ENCODE data around the gene YWHAQ. TPM values are rescaled to one million over a fixed set of nuclear protein-coding genes. Genes with fewer than 3 reads are reported as not detected.

Gene YWHAQ
- total and polyA plus RNA-seq, 9 of the 15 experiments (the other 6 are each of a cell fraction or from before 2014, with no cell fraction given): 63.1 to 359 (median 203) TPM

DNA sequence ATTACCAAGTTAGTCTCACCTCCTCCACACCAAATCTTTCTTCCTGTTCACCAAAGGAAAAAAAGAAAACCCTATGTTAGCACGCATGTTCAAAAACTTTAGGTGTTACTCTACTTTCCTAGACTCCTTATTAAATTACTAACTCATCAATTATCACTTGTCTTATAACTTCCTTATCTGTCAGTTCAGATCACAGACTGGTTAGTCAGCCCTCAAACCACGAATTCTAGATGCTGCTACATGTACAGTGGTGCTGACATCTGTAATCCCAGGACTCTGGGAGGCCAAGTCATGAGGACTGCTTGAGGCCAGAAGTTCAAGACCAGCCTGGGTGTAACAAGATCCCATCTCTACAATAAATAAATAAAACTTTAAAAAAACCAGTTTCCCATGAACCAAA, 3.5 kb downstream of the YWHAQ start (continued):
- TF ChIP-seq, protein P1, sequence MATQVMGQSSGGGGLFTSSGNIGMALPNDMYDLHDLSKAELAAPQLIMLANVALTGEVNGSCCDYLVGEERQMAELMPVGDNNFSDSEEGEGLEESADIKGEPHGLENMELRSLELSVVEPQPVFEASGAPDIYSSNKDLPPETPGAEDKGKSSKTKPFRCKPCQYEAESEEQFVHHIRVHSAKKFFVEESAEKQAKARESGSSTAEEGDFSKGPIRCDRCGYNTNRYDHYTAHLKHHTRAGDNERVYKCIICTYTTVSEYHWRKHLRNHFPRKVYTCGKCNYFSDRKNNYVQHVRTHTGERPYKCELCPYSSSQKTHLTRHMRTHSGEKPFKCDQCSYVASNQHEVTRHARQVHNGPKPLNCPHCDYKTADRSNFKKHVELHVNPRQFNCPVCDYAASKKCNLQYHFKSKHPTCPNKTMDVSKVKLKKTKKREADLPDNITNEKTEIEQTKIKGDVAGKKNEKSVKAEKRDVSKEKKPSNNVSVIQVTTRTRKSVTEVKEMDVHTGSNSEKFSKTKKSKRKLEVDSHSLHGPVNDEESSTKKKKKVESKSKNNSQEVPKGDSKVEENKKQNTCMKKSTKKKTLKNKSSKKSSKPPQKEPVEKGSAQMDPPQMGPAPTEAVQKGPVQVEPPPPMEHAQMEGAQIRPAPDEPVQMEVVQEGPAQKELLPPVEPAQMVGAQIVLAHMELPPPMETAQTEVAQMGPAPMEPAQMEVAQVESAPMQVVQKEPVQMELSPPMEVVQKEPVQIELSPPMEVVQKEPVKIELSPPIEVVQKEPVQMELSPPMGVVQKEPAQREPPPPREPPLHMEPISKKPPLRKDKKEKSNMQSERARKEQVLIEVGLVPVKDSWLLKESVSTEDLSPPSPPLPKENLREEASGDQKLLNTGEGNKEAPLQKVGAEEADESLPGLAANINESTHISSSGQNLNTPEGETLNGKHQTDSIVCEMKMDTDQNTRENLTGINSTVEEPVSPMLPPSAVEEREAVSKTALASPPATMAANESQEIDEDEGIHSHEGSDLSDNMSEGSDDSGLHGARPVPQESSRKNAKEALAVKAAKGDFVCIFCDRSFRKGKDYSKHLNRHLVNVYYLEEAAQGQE (IDR thresholded peaks at IDR 0.05; ENCODE audit: borderline replicate concordance): no peak
- TF ChIP-seq, protein P1 (CRISPR knock-in tag; IDR thresholded peaks at IDR 0.05; ENCODE audit: low read depth): no peak
- TF ChIP-seq, protein P2, sequence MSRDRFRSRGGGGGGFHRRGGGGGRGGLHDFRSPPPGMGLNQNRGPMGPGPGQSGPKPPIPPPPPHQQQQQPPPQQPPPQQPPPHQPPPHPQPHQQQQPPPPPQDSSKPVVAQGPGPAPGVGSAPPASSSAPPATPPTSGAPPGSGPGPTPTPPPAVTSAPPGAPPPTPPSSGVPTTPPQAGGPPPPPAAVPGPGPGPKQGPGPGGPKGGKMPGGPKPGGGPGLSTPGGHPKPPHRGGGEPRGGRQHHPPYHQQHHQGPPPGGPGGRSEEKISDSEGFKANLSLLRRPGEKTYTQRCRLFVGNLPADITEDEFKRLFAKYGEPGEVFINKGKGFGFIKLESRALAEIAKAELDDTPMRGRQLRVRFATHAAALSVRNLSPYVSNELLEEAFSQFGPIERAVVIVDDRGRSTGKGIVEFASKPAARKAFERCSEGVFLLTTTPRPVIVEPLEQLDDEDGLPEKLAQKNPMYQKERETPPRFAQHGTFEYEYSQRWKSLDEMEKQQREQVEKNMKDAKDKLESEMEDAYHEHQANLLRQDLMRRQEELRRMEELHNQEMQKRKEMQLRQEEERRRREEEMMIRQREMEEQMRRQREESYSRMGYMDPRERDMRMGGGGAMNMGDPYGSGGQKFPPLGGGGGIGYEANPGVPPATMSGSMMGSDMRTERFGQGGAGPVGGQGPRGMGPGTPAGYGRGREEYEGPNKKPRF (IDR thresholded peaks at IDR 0.05; ENCODE audit: low read depth, low read length): no peak
- TF ChIP-seq TEAD2 (tag; IDR thresholded peaks at IDR 0.05): no peak
- TF ChIP-seq ZNF263 (CRISPR knock-in tag; IDR thresholded peaks at IDR 0.05; ENCODE audit: borderline replicate concordance): no peak
- no peak for TF ChIP-seq ARID1B (IDR thresholded peaks at IDR 0.05)
- TF ChIP-seq, protein P3, sequence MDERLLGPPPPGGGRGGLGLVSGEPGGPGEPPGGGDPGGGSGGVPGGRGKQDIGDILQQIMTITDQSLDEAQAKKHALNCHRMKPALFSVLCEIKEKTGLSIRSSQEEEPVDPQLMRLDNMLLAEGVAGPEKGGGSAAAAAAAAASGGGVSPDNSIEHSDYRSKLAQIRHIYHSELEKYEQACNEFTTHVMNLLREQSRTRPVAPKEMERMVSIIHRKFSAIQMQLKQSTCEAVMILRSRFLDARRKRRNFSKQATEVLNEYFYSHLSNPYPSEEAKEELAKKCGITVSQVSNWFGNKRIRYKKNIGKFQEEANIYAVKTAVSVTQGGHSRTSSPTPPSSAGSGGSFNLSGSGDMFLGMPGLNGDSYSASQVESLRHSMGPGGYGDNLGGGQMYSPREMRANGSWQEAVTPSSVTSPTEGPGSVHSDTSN (CRISPR knock-in tag; IDR thresholded peaks at IDR 0.05; ENCODE audit: low read depth): no peak
- TF ChIP-seq, protein P3 (tag; conservative IDR thresholded peaks at IDR 0.05; ENCODE audit: low read depth): peak; percentile 46; the same call in 1 of the 2 replicates
- peak; percentile 68; the same call in 1 of the 2 replicates for TF ChIP-seq ADNP (tag; IDR thresholded peaks at IDR 0.05)
- no peak for TF ChIP-seq NBN (IDR thresholded peaks at IDR 0.05; ENCODE audit: low read depth)
- no peak for TF ChIP-seq ZC3H8 (IDR thresholded peaks at IDR 0.05)
- no peak for TF ChIP-seq ZNF766 (CRISPR knock-in tag; conservative IDR thresholded peaks at IDR 0.05)
- TF ChIP-seq RUNX1 (IDR thresholded peaks at IDR 0.05; ENCODE audit: low read depth): no peak
- peak; percentile 78 for TF ChIP-seq ZNF316 (IDR thresholded peaks at IDR 0.05)
- TF ChIP-seq, protein P4, sequence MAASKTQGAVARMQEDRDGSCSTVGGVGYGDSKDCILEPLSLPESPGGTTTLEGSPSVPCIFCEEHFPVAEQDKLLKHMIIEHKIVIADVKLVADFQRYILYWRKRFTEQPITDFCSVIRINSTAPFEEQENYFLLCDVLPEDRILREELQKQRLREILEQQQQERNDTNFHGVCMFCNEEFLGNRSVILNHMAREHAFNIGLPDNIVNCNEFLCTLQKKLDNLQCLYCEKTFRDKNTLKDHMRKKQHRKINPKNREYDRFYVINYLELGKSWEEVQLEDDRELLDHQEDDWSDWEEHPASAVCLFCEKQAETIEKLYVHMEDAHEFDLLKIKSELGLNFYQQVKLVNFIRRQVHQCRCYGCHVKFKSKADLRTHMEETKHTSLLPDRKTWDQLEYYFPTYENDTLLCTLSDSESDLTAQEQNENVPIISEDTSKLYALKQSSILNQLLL (CRISPR knock-in tag; IDR thresholded peaks at IDR 0.05; ENCODE audit: borderline replicate concordance): no peak

Data from K562 (cell line).